ENCODE results near the gene MST1. TPM values are rescaled to one million over a fixed set of nuclear protein-coding genes. Genes with fewer than 3 reads are reported as not detected.

MST1 gene
- total RNA-seq, 1 experiment from 2014 or later, result 15.4 TPM

DNA sequence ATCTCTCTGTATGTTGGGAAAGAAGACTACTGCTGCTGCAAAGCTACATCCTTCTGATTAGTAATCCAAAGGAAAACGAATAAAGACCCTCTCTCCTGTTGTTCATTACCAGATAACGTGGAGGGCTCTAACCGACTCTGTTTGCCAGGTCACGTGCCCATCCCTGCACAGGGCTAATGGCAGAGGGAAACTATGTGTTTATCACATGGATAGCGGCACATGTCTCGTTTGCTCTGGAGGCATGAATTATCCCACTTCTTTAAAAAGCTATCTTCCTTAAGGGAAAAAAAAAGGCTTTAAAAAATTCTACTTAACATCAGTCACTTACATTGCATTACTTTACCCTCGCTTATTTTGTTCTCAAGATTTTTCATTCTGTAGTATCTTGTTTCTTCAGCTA is 48.0 kb downstream of the MST1 start:
- Mint-ChIP-seq H3K4me1 (ENCODE audit: low read depth, unreplicated experiment) (no peaks in the 10 kb centered on the region), H3K27ac (ENCODE audit: unreplicated experiment) (no peak overlapping the region), H3K9me3 (ENCODE audit: unreplicated experiment) (no peaks in the 10 kb centered on the region), H3K36me3 (ENCODE audit: insufficient read depth, unreplicated experiment) (no peaks in the 10 kb centered on the region), H3K27me3 (ENCODE audit: insufficient read depth, unreplicated experiment) (peaks cover under 1% of the 10 kb centered on the region), H3K4me3 (ENCODE audit: unreplicated experiment) (no peak overlapping the region)
- TF ChIP-seq, protein P1, sequence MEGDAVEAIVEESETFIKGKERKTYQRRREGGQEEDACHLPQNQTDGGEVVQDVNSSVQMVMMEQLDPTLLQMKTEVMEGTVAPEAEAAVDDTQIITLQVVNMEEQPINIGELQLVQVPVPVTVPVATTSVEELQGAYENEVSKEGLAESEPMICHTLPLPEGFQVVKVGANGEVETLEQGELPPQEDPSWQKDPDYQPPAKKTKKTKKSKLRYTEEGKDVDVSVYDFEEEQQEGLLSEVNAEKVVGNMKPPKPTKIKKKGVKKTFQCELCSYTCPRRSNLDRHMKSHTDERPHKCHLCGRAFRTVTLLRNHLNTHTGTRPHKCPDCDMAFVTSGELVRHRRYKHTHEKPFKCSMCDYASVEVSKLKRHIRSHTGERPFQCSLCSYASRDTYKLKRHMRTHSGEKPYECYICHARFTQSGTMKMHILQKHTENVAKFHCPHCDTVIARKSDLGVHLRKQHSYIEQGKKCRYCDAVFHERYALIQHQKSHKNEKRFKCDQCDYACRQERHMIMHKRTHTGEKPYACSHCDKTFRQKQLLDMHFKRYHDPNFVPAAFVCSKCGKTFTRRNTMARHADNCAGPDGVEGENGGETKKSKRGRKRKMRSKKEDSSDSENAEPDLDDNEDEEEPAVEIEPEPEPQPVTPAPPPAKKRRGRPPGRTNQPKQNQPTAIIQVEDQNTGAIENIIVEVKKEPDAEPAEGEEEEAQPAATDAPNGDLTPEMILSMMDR (IDR thresholded peaks at IDR 0.05; ENCODE audit: insufficient read depth in 1 of 2, low read depth in 1 of 2, low read length in 1 of 2, severe bottlenecking in 1 of 2, unreplicated experiment in 1 of 2), result no peak
- Histone ChIP-seq H3K36me3 (ENCODE audit: control insufficient read depth, insufficient read depth, low read length) (no peaks in the 10 kb centered on the region), H3K4me3 (ENCODE audit: low read depth, low read length) (no peak overlapping the region), H3K27me3 (replicated peaks; ENCODE audit: control insufficient read depth, insufficient read depth, low read length) (no peaks in the 10 kb centered on the region; the same call in 1 of the 2 replicates), H3K4me1 (no peaks in the 10 kb centered on the region), H3K9me3 (no peaks in the 10 kb centered on the region)
- BruUV-seq (replicated peaks), result no TSS peak
- ChIA-PET CTCF (interaction anchor here (1.0 kb wide), 1 partner anchor 10 kb away, joined by 8 read pairs; no protein-coding TSS in a partner anchor), POLR2A (no interaction called here)
- intact Hi-C loops (cut with micrococcal nuclease; ENCODE audit: unreplicated experiment), result no loop called here
- no peak for DNase-seq

DNA sequence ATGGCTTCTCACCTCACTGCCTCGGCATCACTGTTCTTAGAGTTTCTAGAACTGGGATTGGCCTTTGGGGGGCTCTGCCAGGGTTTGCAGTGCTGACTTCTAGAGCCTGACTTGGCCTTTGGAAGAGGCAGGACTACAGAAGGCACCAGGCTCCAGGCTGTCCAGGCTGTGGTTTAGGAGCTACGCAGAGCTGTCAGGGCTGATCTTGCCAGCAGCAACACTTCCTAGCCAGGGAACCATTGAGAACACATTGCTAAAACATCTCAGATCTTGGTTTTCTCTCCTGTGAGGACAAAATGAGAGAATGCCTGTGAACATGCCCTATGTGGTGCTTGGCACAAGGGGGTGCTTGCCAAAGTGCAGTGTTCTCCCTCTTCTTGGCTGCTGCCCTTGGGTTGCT is 49.7 kb downstream of the MST1 start:
- Histone ChIP-seq H3K27me3 (replicated peaks; ENCODE audit: control insufficient read depth, insufficient read depth, low read length) (no peaks in the 10 kb centered on the region; the same call in 1 of the 2 replicates), H3K36me3 (ENCODE audit: control insufficient read depth, insufficient read depth, low read length) (no peaks in the 10 kb centered on the region), H3K4me1 (no peaks in the 10 kb centered on the region), H3K4me3 (ENCODE audit: low read depth, low read length) (no peak overlapping the region), H3K9me3 (no peaks in the 10 kb centered on the region)
- Mint-ChIP-seq H3K27ac (ENCODE audit: unreplicated experiment) (no peak overlapping the region), H3K4me1 (ENCODE audit: low read depth, unreplicated experiment) (no peaks in the 10 kb centered on the region), H3K9me3 (ENCODE audit: unreplicated experiment) (no peaks in the 10 kb centered on the region), H3K27me3 (ENCODE audit: insufficient read depth, unreplicated experiment) (peaks cover 8% of the 10 kb centered on the region), H3K36me3 (ENCODE audit: insufficient read depth, unreplicated experiment) (no peaks in the 10 kb centered on the region), H3K4me3 (ENCODE audit: unreplicated experiment) (no peak overlapping the region)
- TF ChIP-seq, protein P1 (IDR thresholded peaks at IDR 0.05; ENCODE audit: insufficient read depth in 1 of 2, low read depth in 1 of 2, low read length in 1 of 2, severe bottlenecking in 1 of 2, unreplicated experiment in 1 of 2), result no peak
- BruUV-seq (replicated peaks), result no TSS peak
- intact Hi-C loops (cut with micrococcal nuclease; ENCODE audit: unreplicated experiment), result no loop called here
- no peak for DNase-seq
- ChIA-PET POLR2A (interaction anchor here (0.7 kb wide), 1 partner anchor 698 kb away, joined by 5 read pairs; no protein-coding TSS in a partner anchor), CTCF (interaction anchor here (1.0 kb wide), 1 partner anchor 99 kb away, joined by 3 read pairs; no protein-coding TSS in a partner anchor)

DNA sequence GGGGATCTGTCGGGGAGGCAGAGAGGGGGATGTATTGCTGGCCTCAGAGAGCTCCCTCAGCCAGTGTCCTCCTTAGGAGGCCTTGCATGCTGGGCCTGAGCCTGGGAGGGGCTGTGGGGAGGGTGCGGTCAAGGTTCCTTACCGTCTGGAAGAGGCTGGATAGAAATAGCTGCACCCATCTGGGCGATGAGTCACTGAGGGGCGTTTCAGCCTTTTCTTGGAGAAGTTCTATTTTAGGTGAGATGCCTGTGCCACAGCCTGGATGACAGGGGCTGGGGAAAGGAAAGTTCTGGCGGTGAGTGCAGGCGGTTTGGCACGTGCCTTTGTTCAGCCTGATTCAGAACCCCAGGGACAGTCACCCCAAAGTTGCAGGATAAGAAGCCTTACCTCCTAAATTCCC is 50.8 kb downstream of the MST1 start:
- no peak overlapping the region for H3K27ac Mint-ChIP-seq (ENCODE audit: unreplicated experiment)
- ChIA-PET POLR2A (no interaction called here), CTCF (no interaction called here)
- DNase-seq, result no peak
- H3K27me3 ChIP-seq (replicated peaks; ENCODE audit: control insufficient read depth, insufficient read depth, low read length), result no peaks in the 10 kb centered on the region; the same call in 1 of the 2 replicates
- H3K27me3 Mint-ChIP-seq (ENCODE audit: insufficient read depth, unreplicated experiment), result peaks cover 11% of the 10 kb centered on the region
- no peak overlapping the region for H3K4me3 Mint-ChIP-seq (ENCODE audit: unreplicated experiment)
- no peaks in the 10 kb centered on the region for H3K36me3 Mint-ChIP-seq (ENCODE audit: insufficient read depth, unreplicated experiment)
- no peaks in the 10 kb centered on the region for H3K9me3 Mint-ChIP-seq (ENCODE audit: unreplicated experiment)
- H3K4me1 ChIP-seq, result no peaks in the 10 kb centered on the region
- H3K4me1 Mint-ChIP-seq (ENCODE audit: low read depth, unreplicated experiment), result no peaks in the 10 kb centered on the region
- TF ChIP-seq, protein P1 (IDR thresholded peaks at IDR 0.05; ENCODE audit: insufficient read depth in 1 of 2, low read depth in 1 of 2, low read length in 1 of 2, severe bottlenecking in 1 of 2, unreplicated experiment in 1 of 2), result no peak
- intact Hi-C loops (cut with micrococcal nuclease; ENCODE audit: unreplicated experiment), result no loop called here
- no TSS peak for BruUV-seq (replicated peaks)
- H3K36me3 ChIP-seq (ENCODE audit: control insufficient read depth, insufficient read depth, low read length), result no peaks in the 10 kb centered on the region
- H3K4me3 ChIP-seq (ENCODE audit: low read depth, low read length), result no peak overlapping the region
- H3K9me3 ChIP-seq, result no peaks in the 10 kb centered on the region

Measured in Caco-2 (cell line).